22Rv1 (cell line): ENCODE results near the gene COL6A2.

Experiments
- H3K27ac ChIP-seq: fragments of 450-650 bp; 2 replicates; pipeline ENCODE4 v1.5.1; 2017
- ZFX ChIP-seq: fragments of 450-650 bp; IDR thresholded peaks from 2 replicates; pipeline ENCODE4 v1.6.1; 2017; ENCODE audit warnings: antibody characterized with exemption, borderline replicate concordance
- TF ChIP-seq, protein P1 (sequence below): fragments of 450-650 bp; IDR thresholded peaks from 2 replicates; pipeline ENCODE4 v1.5.1; 2017; ENCODE audit warnings: mild to moderate bottlenecking

Gene COL6A2

GRCh38 chr21:46110499-46111192, 12.7 kb downstream of the COL6A2 start:
- H3K27ac ChIP-seq, result no peak overlapping the region
- TF ChIP-seq ZFX, result no peak
- TF ChIP-seq, protein P1, sequence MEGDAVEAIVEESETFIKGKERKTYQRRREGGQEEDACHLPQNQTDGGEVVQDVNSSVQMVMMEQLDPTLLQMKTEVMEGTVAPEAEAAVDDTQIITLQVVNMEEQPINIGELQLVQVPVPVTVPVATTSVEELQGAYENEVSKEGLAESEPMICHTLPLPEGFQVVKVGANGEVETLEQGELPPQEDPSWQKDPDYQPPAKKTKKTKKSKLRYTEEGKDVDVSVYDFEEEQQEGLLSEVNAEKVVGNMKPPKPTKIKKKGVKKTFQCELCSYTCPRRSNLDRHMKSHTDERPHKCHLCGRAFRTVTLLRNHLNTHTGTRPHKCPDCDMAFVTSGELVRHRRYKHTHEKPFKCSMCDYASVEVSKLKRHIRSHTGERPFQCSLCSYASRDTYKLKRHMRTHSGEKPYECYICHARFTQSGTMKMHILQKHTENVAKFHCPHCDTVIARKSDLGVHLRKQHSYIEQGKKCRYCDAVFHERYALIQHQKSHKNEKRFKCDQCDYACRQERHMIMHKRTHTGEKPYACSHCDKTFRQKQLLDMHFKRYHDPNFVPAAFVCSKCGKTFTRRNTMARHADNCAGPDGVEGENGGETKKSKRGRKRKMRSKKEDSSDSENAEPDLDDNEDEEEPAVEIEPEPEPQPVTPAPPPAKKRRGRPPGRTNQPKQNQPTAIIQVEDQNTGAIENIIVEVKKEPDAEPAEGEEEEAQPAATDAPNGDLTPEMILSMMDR, result no peak

- TF ChIP-seq, protein P1, result no peak
- TF ChIP-seq ZFX, result no peak
Measured at GRCh38 chr21:46111193-46111571, 13.3 kb downstream of the COL6A2 start.

GRCh38 chr21:46111857-46112724, 14.2 kb downstream of the COL6A2 start:
- no peak overlapping the region for H3K27ac ChIP-seq
- TF ChIP-seq, protein P1, result no peak
- no peak for TF ChIP-seq ZFX

More at GRCh38 chr21:46111193-46111571, 13.3 kb downstream of the COL6A2 start:
- no peak overlapping the region for H3K27ac ChIP-seq

- H3K27ac ChIP-seq, result no peak overlapping the region
- no peak for TF ChIP-seq ZFX
- TF ChIP-seq, protein P1, result no peak
Measured at GRCh38 chr21:46112725-46113215, 14.9 kb downstream of the COL6A2 start.

DNA sequence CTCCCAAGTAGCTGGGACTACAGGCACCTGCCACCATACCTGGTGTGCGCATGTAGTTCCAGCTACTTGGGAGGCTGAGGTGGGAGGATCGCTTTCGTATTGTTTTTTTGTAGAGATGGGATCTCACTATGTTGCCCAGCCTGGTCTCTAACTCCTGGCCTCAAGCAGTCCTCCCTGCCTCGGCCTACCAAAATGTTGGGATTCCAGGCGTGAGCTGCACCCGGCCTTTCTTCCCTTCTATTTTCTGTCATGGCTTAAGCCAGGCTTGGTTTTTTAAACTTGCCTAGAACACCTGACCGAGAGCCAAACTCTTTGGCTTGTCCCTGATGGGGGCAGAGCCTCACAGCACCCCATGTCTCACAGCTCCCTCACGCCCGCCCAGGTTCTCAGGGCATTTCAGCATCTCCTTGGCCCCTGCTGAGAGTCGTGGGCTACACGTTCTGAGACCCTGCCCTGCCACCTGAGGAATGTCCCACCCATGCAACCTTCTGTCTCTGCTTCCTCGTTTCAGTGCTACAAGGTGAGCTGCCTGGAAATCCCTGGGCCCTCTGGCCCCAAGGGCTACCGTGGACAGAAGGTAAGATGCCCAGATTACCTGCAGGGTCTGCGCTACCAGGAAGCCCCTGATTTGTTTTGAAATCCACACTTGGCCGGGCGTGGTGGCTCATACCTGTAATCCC, 15.7 kb downstream of the COL6A2 start:
- H3K27ac ChIP-seq, result no peak overlapping the region
- no peak for TF ChIP-seq ZFX
- TF ChIP-seq, protein P1, result no peak

- no peak overlapping the region for H3K27ac ChIP-seq
- TF ChIP-seq, protein P1, result no peak
- TF ChIP-seq ZFX, result no peak
Measured at GRCh38 chr21:46114963-46115362, 17.1 kb downstream of the COL6A2 start.
